Mucosa of descending colon (tissue), 3 donors: ENCODE measurements around the gene FCHSD1. TPM values are rescaled to one million over a fixed set of nuclear protein-coding genes. Genes with fewer than 3 reads are reported as not detected.

Experiments
- ATAC-seq: fragments of 200-7000 bp; cut with Tn5 transposase; one replicate; pipeline ENCODE4 v1.9.1; 2020; ENCODE audit warnings: mild to moderate bottlenecking, moderate library complexity
- DNase-seq, 3 donors: peaks; one replicate each; pipeline ENCODE4 v3.0.0-alpha.2; 2020
- H3K36me3 ChIP-seq: fragments of 200-600 bp; one replicate; pipeline ENCODE4 v1.8.0; 2021; ENCODE audit warnings: low read depth, mild to moderate bottlenecking
- H3K4me1 ChIP-seq: fragments of 200-600 bp; one replicate; pipeline ENCODE4 v1.8.0; 2021; ENCODE audit warnings: low read depth, mild to moderate bottlenecking
- H3K4me3 ChIP-seq: fragments of 200-600 bp; one replicate; pipeline ENCODE4 v1.8.0; 2021; ENCODE audit warnings: mild to moderate bottlenecking
- H3K9me3 ChIP-seq: fragments of 200-600 bp; one replicate; pipeline ENCODE4 v1.8.0; 2021; ENCODE audit warnings: mild to moderate bottlenecking
- CTCF ChIP-seq: fragments of 200-600 bp; IDR thresholded peaks from one replicate; pipeline ENCODE4 v1.8.0; 2022; ENCODE audit warnings: antibody characterized with exemption, mild to moderate bottlenecking
- intact Hi-C, 2 donors: fragments of 100-400 bp; cut with DNase I in 1 of 2; cut with micrococcal nuclease in 1 of 2; formaldehyde crosslinking; loops; one replicate each; pipeline versions ENCODE4 v1.11.0 to v1.11.1; 2022; cut with DNase I, micrococcal nuclease
- total RNA-seq, 3 donors: library from RNA; stranded (reverse); fragmentation: NEBNext Ultra II Directional in 2 of 3; extraction: Animal tissue kit (Norgen Biotek cat#: 25700) in 2 of 3; gene quantifications; one replicate each; pipeline versions ENCODE4 v1.2.1 to v1.2.4, GENCODE V29; 2021 to 2023
- donor health status: DM: no; HTN: no; CAD: no; lungs with moderate emphysema.
- donor health status: DM: no; HTN: no; CAD: no.
- donor health status: DM: no; HTN: yes; CAD: no.

Gene FCHSD1
- total RNA-seq, 3 donors from 2014 or later = 16.3 to 23.3 (median 17.6) TPM

GRCh38 chr5:141636413-141637122, 14.7 kb downstream of the FCHSD1 start, which contains the start of the genes HDAC3 and RELL2:
HDAC3 (minus strand) TSS chr5:141636849; CDS start chr5:141636790, 59 bp downstream.
RELL2 (plus strand) TSS chr5:141636997; CDS start chr5:141638226, 1,229 bp downstream.
- no peaks in the 10 kb centered on the region for H3K9me3 ChIP-seq
- no peak for TF ChIP-seq CTCF
- ATAC-seq (peak; percentile 97), DNase-seq (peak; percentile 96 to 99 (median 97))
- no peaks in the 10 kb centered on the region for H3K36me3 ChIP-seq
- peaks cover 20% of the 10 kb centered on the region for H3K4me1 ChIP-seq
- H3K4me3 ChIP-seq = peak within 1 kb of the TSS; percentile 37
- intact Hi-C loops = no loop called here

GRCh38 chr5:141636106-141636412, 15.2 kb downstream of the FCHSD1 start:
- DNase-seq = no peak
- ATAC-seq = peak; percentile 14
- peaks cover 20% of the 10 kb centered on the region for H3K4me1 ChIP-seq
- no peaks in the 10 kb centered on the region for H3K9me3 ChIP-seq
- TF ChIP-seq CTCF = no peak
- H3K36me3 ChIP-seq = no peaks in the 10 kb centered on the region
- intact Hi-C loops = no loop called here
- peak overlapping the region; percentile 37 for H3K4me3 ChIP-seq

GRCh38 chr5:141635646-141636045, 15.6 kb downstream of the FCHSD1 start:
- Histone ChIP-seq H3K9me3 (no peaks in the 10 kb centered on the region), H3K4me3 (no peak overlapping the region), H3K36me3 (no peaks in the 10 kb centered on the region), H3K4me1 (peaks cover 20% of the 10 kb centered on the region)
- ATAC-seq (no peak), DNase-seq (no peak)
- intact Hi-C loops = no loop called here
- TF ChIP-seq CTCF = no peak

- Histone ChIP-seq H3K9me3 (no peaks in the 10 kb centered on the region), H3K36me3 (no peaks in the 10 kb centered on the region), H3K4me1 (peaks cover 20% of the 10 kb centered on the region), H3K4me3 (no peak overlapping the region)
- TF ChIP-seq CTCF = no peak
- intact Hi-C loops = no loop called here
- DNase-seq (no peak), ATAC-seq (no peak)
Measured at GRCh38 chr5:141634720-141635119, 16.5 kb downstream of the FCHSD1 start.

GRCh38 chr5:141633871-141634561, 17.2 kb downstream of the FCHSD1 start:
- ATAC-seq (no peak), DNase-seq (no peak)
- TF ChIP-seq CTCF = no peak
- intact Hi-C loops = no loop called here
- Histone ChIP-seq H3K9me3 (no peaks in the 10 kb centered on the region), H3K36me3 (no peaks in the 10 kb centered on the region), H3K4me3 (no peak overlapping the region), H3K4me1 (peaks cover 20% of the 10 kb centered on the region)
